PC-3 (cell line): ENCODE data around the gene GRK6.

Experiments used
- EZH2phosphoT487 ChIP-seq: fragments of 300-600 bp; sonication (generic); IDR thresholded peaks from 2 replicates; pipeline ENCODE4 v1.6.1; 2018; ENCODE audit warnings: mild to moderate bottlenecking, antibody characterized with exemption, low read length, borderline replicate concordance
- TF ChIP-seq, protein P1 (sequence below): fragments of 300-600 bp; sonication (generic); conservative IDR thresholded peaks from 2 replicates; pipeline ENCODE4 v1.5.1; 2017; ENCODE audit warnings: antibody characterized with exemption, low read depth, mild to moderate bottlenecking, low read length

DNA sequence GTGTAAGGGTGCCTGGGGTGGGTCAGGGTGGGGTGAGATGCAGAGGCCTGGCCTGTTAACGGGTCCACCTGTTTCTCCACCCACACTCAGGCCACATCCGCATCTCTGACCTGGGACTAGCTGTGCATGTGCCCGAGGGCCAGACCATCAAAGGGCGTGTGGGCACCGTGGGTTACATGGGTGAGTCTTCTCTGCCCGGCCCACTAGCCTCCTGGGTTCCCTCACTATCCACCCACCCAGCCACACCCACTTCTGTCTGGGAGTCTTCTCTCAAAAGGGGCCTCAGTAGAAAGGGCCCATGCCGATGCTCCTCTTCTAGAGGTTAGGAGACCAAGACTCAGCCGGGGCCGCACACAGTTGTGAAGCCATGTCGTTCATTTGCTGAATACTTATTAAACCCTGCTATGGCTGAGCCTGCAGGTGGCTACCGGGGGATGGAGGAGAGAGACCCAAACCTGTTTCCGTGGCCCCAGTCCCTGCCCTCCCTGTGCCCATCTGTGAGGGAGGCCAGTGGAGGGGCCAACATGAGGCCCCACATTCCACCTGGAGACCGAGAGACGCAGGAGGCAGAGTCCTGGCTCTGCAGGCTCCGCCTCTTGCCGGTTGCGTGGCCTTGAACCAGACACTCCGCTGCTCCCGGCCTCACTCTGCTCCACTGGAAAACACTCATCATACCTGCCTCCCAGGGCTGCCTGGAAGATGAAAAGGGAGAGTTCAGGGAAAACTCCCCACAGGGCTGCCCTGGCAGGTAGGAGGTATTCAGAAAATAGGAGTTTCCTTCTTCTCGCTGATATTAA is 8.7 kb downstream of the GRK6 start:
- TF ChIP-seq, protein P1, sequence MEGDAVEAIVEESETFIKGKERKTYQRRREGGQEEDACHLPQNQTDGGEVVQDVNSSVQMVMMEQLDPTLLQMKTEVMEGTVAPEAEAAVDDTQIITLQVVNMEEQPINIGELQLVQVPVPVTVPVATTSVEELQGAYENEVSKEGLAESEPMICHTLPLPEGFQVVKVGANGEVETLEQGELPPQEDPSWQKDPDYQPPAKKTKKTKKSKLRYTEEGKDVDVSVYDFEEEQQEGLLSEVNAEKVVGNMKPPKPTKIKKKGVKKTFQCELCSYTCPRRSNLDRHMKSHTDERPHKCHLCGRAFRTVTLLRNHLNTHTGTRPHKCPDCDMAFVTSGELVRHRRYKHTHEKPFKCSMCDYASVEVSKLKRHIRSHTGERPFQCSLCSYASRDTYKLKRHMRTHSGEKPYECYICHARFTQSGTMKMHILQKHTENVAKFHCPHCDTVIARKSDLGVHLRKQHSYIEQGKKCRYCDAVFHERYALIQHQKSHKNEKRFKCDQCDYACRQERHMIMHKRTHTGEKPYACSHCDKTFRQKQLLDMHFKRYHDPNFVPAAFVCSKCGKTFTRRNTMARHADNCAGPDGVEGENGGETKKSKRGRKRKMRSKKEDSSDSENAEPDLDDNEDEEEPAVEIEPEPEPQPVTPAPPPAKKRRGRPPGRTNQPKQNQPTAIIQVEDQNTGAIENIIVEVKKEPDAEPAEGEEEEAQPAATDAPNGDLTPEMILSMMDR, result no peak
- no peak for TF ChIP-seq EZH2phosphoT487
